SK-N-SH (cell line): ENCODE results near the gene FAM78A. TPM values are rescaled to one million over a fixed set of nuclear protein-coding genes. Genes with fewer than 3 reads are reported as not detected.

Experiments used
- CTCF ChIA-PET: fragments of 300-600, 350-600 bp; formaldehyde crosslinking; extraction: SDS; loops from one replicate; lab custom pipeline; 2021; lab: Yijun Ruan, JAX
- POLR2A ChIA-PET: fragments of 350-600 bp; sonication (Branson Sonifier 250); formaldehyde crosslinking; extraction: SDS; loops from one replicate; lab custom pipeline; 2020; ENCODE audit warnings: antibody characterized with exemption, inconsistent platforms; lab: Yijun Ruan, JAX
- DNase-seq: peaks from one replicate; pipeline ENCODE4 v3.0.0; 2012
- H2AFZ ChIP-seq: fragments of 200-600 bp; sonication (generic); 2 replicates; pipeline ENCODE4 v1.8.1; 2016; ENCODE audit warnings: antibody characterized with exemption, mild to moderate bottlenecking, low read depth
- H3F3A ChIP-seq: fragments of 200-600 bp; sonication (generic); replicated peaks from 2 replicates; pipeline ENCODE3; 2016; ENCODE audit warnings: antibody characterized with exemption, mild to moderate bottlenecking; ENCODE audit not compliant: insufficient read depth
- H3K27ac ChIP-seq, 2 experiments: fragments of 200-500 bp in 1 of 2; fragments of 200-600 bp in 1 of 2; sonication (Bioruptor generic) in 1 of 2; sonication (generic), shearing (Covaris generic) in 1 of 2; 2 replicates each; pipeline versions ENCODE4 v1.5.1 to v1.6.1; 2014 to 2016; ENCODE audit warnings: low read depth in 2 of 2, inconsistent platforms in 1 of 2, low read length in 1 of 2, mild to moderate bottlenecking in 1 of 2, mixed read lengths in 1 of 2
- H3K27me3 ChIP-seq: fragments of 200-600 bp; sonication (generic), shearing (Covaris generic); 2 replicates; pipeline ENCODE4 v1.6.1; 2016; ENCODE audit warnings: mixed run types; ENCODE audit not compliant: insufficient read depth
- H3K36me3 ChIP-seq, 2 experiments: fragments of 200-500 bp in 1 of 2; fragments of 200-600 bp in 1 of 2; sonication (Bioruptor generic) in 1 of 2; sonication (generic) in 1 of 2; replicated peaks in 1 of 2; 2 replicates each; pipeline versions ENCODE3 to v1.5.1; 2014 to 2016; ENCODE audit warnings: low read length in 1 of 2, mild to moderate bottlenecking in 1 of 2; ENCODE audit not compliant: insufficient read depth in 2 of 2, control insufficient read depth in 1 of 2
- H3K4me1 ChIP-seq, 2 experiments: fragments of 200-500 bp in 1 of 2; fragments of 200-600 bp in 1 of 2; sonication (Bioruptor generic) in 1 of 2; sonication (generic), shearing (Covaris generic) in 1 of 2; 2 replicates each; pipeline versions ENCODE4 v1.5.1 to v1.6.1; 2014 to 2016; ENCODE audit warnings: low read depth in 1 of 2, low read length in 1 of 2, mixed run types in 1 of 2; ENCODE audit not compliant: insufficient read depth in 2 of 2, control insufficient read depth in 1 of 2
- H3K4me2 ChIP-seq: fragments of 200-600 bp; sonication (generic), shearing (Covaris generic); 2 replicates; pipeline ENCODE4 v1.6.1; 2017; ENCODE audit warnings: mixed run types
- H3K4me3 ChIP-seq, 2 experiments: fragments of 200-500 bp in 1 of 2; fragments of 200-600 bp in 1 of 2; sonication (Bioruptor generic) in 1 of 2; sonication (generic), shearing (Covaris generic) in 1 of 2; 2 replicates each; pipeline versions ENCODE4 v1.5.1 to v1.8.1; 2014 to 2016; ENCODE audit warnings: low read depth in 2 of 2, inconsistent platforms in 1 of 2, low read length in 1 of 2, mild to moderate bottlenecking in 1 of 2, mixed read lengths in 1 of 2, moderate library complexity in 1 of 2
- H3K79me2 ChIP-seq: fragments of 200-600 bp; sonication (generic); 2 replicates; pipeline ENCODE4 v1.8.1; 2017; ENCODE audit warnings: mild to moderate bottlenecking; ENCODE audit not compliant: insufficient read depth
- H3K9ac ChIP-seq: fragments of 200-600 bp; sonication (generic); 2 replicates; pipeline ENCODE4 v1.6.1; 2017; ENCODE audit warnings: mixed run types
- H3K9me2 ChIP-seq: fragments of 200-600 bp; sonication (generic); 2 replicates; pipeline ENCODE4 v1.6.1; 2017; ENCODE audit warnings: mixed run types
- H3K9me3 ChIP-seq: fragments of 200-600 bp; sonication (generic); 2 replicates; pipeline ENCODE4 v1.6.1; 2017; ENCODE audit warnings: mixed run types, mild to moderate bottlenecking, moderate library complexity
- H4K20me1 ChIP-seq: fragments of 200-600 bp; sonication (generic); 2 replicates; pipeline ENCODE4 v1.6.1; 2017; ENCODE audit warnings: mild to moderate bottlenecking, mixed run types; ENCODE audit not compliant: insufficient read depth
- CTCF ChIP-seq: fragments of 200-600 bp; sonication (generic); IDR thresholded peaks from 2 replicates; pipeline ENCODE4 v1.6.1; 2017; ENCODE audit warnings: antibody characterized with exemption, mild to moderate bottlenecking, moderate library complexity
- ELF1 ChIP-seq: IDR thresholded peaks from 2 replicates; pipeline ENCODE4 v1.4.0; 2012
- EP300 ChIP-seq, 2 experiments: IDR thresholded peaks; 2 replicates each; pipeline versions ENCODE4 v1.4.0 to v1.6.1; 2012; ENCODE audit warnings: borderline replicate concordance in 1 of 2, low read depth in 1 of 2, low read length in 1 of 2
- EZH2phosphoT487 ChIP-seq: fragments of 200-600 bp; sonication (generic); IDR thresholded peaks from 2 replicates; pipeline ENCODE4 v1.6.1; 2017; ENCODE audit warnings: low read depth, mixed run types, mild to moderate bottlenecking, antibody characterized with exemption, moderate library complexity, borderline replicate concordance
- GATA2 ChIP-seq: sonication (generic); formaldehyde crosslinking; IDR thresholded peaks from 2 replicates; pipeline ENCODE4 v1.5.0; 2020; ENCODE audit warnings: mild to moderate bottlenecking, missing genetic modification reagents
- MEF2A ChIP-seq: IDR thresholded peaks from 2 replicates; pipeline ENCODE4 v1.4.0; 2012; ENCODE audit warnings: low read depth, borderline replicate concordance
- MXI1 ChIP-seq: IDR thresholded peaks from 2 replicates; pipeline ENCODE4 v1.6.1; 2012; ENCODE audit warnings: mild to moderate bottlenecking, low read depth, low read length, improper control_type of control experiment
- NRF1 ChIP-seq: IDR thresholded peaks from 2 replicates; pipeline ENCODE4 v1.6.1; 2012; ENCODE audit warnings: low read depth, mild to moderate bottlenecking, low read length
- RCOR1 ChIP-seq: fragments of 150-350 bp; IDR thresholded peaks from 2 replicates; pipeline ENCODE4 v1.6.1; 2017; ENCODE audit warnings: antibody characterized with exemption, low read length
- SIN3A ChIP-seq: IDR thresholded peaks from 2 replicates; pipeline ENCODE4 v1.6.1; 2012; ENCODE audit warnings: low read depth, mild to moderate bottlenecking, low read length, moderate library complexity, borderline replicate concordance
- TAF1 ChIP-seq: IDR thresholded peaks from 2 replicates; pipeline ENCODE4 v1.6.1; 2012; ENCODE audit warnings: low read depth, mild to moderate bottlenecking, low read length, moderate library complexity, borderline replicate concordance
- WGBS: methylation state at CpG from one replicate; pipeline ENCODE4 v1.1.6; 2017; ENCODE audit warnings: low lambda C conversion rate; 5-methylcytosine and 5-hydroxymethylcytosine counted together
- polyA plus RNA-seq, 3 experiments: library from polyadenylated mRNA; depleted of rRNA; stranded (reverse); fragments of >200 nt; gene quantifications; 2 replicates each; pipeline ENCODE4 v1.2.3, GENCODE V29; 2012
- TF ChIP-seq, protein P1 (sequence below): IDR thresholded peaks from 2 replicates; pipeline ENCODE4; 2012
- TF ChIP-seq, protein P2 (sequence below): fragments of 150-350 bp; IDR thresholded peaks from 2 replicates; pipeline ENCODE4 v1.6.1; 2016; ENCODE audit warnings: mild to moderate bottlenecking, low read depth, low read length
- TF ChIP-seq, protein P3 (sequence below): IDR thresholded peaks from 2 replicates; pipeline ENCODE4 v1.4.0; 2012; ENCODE audit warnings: low read depth

FAM78A gene
- polyA plus RNA-seq, 1 of the 3 experiments (the other 2 are of a cell fraction) = 1.0 TPM

DNA sequence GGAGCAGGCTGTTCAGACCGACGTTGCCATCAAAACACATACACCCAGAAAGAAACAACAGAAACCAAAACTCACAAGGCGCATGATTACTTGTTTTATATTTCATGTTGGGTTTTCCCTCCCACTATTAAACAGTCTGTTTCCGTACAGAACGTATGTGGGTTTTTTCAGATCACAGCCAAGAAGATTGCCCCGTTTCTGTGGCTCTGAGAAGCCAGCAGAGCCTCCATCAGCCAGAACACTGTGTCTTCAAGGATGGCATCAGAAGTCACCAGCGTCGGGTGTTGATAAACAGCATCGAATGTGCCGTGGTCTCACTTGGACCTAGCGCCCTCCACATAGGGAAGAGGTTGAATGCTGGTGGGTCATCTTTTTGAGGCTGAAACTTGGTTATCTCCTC, 42.8 kb downstream of the FAM78A start:
- no peak overlapping the region for H3K9ac ChIP-seq
- POLR2A ChIA-PET = no interaction called here

More for the DNA sequence above, 42.8 kb downstream of the FAM78A start:
- TF ChIP-seq EP300 (IDR thresholded peaks at IDR 0.05; ENCODE audit: borderline replicate concordance in 1 of 2, low read depth in 1 of 2, low read length in 1 of 2) (no peak), ELF1 (no peak), NRF1 (no peak), TAF1 (no peak), RCOR1 (no peak), GATA2 (no peak), MEF2A (no peak), SIN3A (no peak), CTCF (no peak), MXI1 (no peak), EZH2phosphoT487 (no peak)
- TF ChIP-seq, protein P1, sequence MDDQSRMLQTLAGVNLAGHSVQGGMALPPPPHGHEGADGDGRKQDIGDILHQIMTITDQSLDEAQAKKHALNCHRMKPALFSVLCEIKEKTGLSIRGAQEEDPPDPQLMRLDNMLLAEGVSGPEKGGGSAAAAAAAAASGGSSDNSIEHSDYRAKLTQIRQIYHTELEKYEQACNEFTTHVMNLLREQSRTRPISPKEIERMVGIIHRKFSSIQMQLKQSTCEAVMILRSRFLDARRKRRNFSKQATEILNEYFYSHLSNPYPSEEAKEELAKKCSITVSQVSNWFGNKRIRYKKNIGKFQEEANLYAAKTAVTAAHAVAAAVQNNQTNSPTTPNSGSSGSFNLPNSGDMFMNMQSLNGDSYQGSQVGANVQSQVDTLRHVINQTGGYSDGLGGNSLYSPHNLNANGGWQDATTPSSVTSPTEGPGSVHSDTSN = no peak
- TF ChIP-seq, protein P2, sequence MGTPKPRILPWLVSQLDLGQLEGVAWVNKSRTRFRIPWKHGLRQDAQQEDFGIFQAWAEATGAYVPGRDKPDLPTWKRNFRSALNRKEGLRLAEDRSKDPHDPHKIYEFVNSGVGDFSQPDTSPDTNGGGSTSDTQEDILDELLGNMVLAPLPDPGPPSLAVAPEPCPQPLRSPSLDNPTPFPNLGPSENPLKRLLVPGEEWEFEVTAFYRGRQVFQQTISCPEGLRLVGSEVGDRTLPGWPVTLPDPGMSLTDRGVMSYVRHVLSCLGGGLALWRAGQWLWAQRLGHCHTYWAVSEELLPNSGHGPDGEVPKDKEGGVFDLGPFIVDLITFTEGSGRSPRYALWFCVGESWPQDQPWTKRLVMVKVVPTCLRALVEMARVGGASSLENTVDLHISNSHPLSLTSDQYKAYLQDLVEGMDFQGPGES = no peak
- TF ChIP-seq, protein P3, sequence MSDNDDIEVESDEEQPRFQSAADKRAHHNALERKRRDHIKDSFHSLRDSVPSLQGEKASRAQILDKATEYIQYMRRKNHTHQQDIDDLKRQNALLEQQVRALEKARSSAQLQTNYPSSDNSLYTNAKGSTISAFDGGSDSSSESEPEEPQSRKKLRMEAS = no peak
- Histone ChIP-seq H3F3A (no peaks in the 10 kb centered on the region), H3K4me2 (no peak overlapping the region), H3K79me2 (no peaks in the 10 kb centered on the region), H3K36me3 (peaks cover 9 to 54% of the 10 kb centered on the region in 2 experiments), H3K27me3 (no peaks in the 10 kb centered on the region), H3K9me3 (no peaks in the 10 kb centered on the region), H3K4me3 (no peak overlapping the region), H3K4me1 (peaks cover 0 to 35% of the 10 kb centered on the region in 2 experiments; a peak in 1 of 4 replicates), H3K9me2 (no peaks in the 10 kb centered on the region), H3K27ac (no peak overlapping the region), H4K20me1 (no peaks in the 10 kb centered on the region), H2AFZ (no peak overlapping the region)
- CTCF ChIA-PET = interaction anchor here (1.0 kb wide), 1 partner anchor 85 kb away, joined by 3 read pairs; no protein-coding TSS in a partner anchor
- 98% methylated on average over 11 of the region's 11 CpGs for WGBS
- DNase-seq = no peak
